Stimulated activated CD4-positive, alpha-beta T cell treated with anti-CD3 and anti-CD28 coated beads, Interleukin-12 subunit alpha, Interleukin-12 subunit beta, amount 100 ng/mL, for 48 hours (primary cell): ENCODE data around the gene NFIC.

Source experiments
- DNase-seq, 3 donors: peaks; one replicate each; pipeline ENCODE4 v3.0.0-alpha.2; 2020; ENCODE audit warnings: low read depth in 2 of 3, low spot score in 1 of 3

Gene NFIC

GRCh38 chr19:3481241-3482090, 115.1 kb downstream of the NFIC start:
- no peak for DNase-seq

GRCh38 chr19:3482507-3483225, 116.3 kb downstream of the NFIC start:
- no peak for DNase-seq

GRCh38 chr19:3483226-3483628, 116.8 kb downstream of the NFIC start, which contains the start of gene SMIM44:
Gene SMIM44 (minus strand): TSS chr19:3483441. CDS start chr19:3483403, 38 bp downstream.
- no peak for DNase-seq

GRCh38 chr19:3491396-3492119, 125.2 kb downstream of the NFIC start:
- DNase-seq: no peak

- DNase-seq: no peak
Observed at GRCh38 chr19:3492131-3492839, 125.9 kb downstream of the NFIC start.

GRCh38 chr19:3492919-3493318, 126.5 kb downstream of the NFIC start:
- no peak for DNase-seq

DNA sequence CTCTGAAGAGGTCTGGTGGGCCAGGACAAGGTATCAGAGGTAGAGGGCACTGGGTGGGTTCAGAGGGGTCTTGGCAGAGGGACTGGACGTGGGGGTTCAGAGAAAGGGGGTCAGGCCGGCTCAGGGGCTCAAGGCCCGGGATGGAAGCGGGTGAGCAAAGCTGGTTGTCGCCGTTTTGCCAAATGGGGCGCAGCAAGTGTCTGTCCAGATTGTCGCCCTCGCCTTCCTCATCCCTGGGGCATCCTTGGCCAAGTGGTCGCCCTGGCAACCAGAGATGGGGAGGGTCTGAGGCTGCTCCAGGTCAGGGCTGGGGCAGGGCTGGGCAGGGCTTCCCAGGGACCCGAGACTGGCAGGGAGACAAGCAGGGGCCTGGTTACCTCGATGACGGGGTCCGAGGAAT, 127.3 kb downstream of the NFIC start:
- no peak for DNase-seq

GRCh38 chr19:3494051-3494450, 127.7 kb downstream of the NFIC start:
- DNase-seq: peak in 1 of 3 donors; percentile 48

- peak; percentile 52 to 63 (median 55) for DNase-seq
Observed at GRCh38 chr19:3494559-3494958, 128.2 kb downstream of the NFIC start.

DNA sequence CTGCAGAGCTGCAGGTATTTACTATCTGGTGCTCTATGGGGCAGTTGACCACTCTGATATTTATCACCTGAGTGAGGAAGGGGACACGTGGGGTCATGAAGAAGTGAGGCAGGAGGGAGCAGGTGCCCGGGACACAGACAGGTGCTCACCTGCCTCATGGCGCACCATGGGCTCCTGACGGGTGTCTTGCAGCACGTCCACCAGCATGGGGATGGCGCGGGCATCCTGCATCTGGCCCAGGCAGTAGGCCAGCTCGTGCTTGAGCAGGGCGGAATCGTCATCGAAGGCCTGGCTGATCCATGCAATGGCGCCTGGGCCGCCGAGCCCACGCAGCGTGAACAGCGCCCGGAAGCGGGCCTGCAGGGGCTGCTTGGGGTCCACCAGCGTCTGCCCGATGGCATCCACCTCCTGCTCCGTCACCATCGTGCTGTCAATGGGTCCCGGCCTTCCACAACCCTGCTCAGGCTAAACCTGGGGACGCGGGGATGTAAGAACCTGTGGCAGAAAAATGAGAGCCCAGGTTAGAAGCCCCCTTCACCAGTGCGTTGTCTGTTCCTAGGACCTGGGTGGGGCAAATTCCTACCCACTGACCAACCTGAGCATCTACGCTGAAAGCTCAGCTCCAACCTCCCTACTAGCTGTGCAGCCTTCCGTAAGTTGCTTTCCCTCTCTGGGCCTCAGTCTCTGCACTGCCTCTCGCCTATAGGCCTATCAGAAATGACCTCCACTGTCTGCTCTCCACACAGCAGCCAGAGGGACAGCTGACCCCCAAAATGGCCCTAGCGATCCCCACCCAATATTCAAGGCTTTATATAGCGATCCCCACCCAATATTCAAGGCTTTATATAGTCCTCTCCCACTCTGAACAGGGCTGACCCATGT, 130.2 kb downstream of the NFIC start:
- no peak for DNase-seq

DNA sequence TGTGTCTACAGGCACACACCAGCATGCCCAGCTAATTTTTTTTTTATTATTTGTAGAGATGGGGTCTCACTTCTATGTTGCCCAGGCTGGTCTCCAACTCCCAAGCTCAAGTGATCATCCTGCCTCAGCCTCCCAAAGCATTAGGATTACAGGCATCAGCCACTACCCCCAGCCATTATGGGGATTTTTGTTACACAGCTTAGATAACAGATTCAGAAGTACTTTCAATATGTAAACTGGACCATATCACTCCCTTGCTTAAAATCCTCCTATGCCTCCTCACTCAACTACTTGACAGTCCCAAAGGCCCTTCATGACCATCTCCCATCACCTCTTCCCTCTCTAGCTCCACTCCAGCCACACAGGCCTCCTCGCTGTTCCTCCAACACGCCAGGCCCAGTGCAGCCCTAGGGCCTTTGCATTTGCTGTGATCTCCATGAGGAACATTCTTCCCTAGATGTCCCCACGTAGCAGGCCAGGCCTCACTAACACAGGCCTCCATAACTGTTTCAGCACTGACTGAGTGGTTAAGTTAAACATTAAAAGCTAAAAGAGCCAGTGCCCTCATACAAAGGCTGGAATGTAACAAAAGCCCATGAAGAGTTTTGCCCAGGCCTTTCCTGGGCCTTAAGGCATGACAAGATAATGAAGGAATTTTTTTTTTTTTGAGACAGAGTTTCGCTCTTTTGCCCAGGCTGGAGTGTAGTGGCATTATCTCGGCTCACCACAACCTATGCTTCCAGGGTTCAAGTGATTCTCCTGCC, 131.6 kb downstream of the NFIC start:
- no peak for DNase-seq

DNA sequence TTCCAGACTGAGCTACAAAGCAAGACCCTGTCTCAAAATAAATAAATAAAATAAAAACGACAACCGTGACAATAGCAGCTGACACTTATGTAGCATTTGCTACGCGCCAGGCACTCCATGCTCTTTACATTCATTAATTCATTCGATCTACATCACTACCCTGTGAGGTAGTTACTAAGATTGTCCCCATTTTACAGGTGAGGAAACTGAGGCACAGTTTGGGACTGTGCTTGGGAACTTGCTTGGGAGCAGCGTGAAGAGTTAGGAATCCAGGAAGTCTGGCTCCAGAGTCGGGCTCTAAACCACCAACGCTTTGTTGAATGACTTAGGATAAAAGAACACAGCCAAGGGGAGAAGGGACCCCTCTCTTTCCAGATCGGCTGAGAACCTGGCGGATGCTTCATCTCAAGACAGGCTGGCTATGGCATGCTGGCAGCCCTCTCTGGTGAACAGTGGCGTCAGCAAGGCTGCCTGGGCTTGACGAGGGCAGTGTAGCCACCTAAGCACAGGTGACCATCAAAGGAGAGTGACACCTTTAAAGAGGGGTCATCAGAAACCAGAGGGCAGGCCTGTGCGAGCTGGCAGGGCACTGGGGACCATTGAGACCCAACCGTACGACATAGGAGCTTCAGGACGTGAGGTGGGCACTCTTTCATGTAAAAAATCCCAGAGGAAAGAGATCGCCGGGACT, 133.5 kb downstream of the NFIC start:
- no peak for DNase-seq

GRCh38 chr19:3500429-3501101, 134.2 kb downstream of the NFIC start, which contains the start of gene DOHH:
Gene DOHH (minus strand): TSS chr19:3500674. CDS start chr19:3496814, 3,860 bp downstream.
- DNase-seq: peak; percentile 93 to 96 (median 95)

GRCh38 chr19:3501780-3502179, 135.4 kb downstream of the NFIC start:
- no peak for DNase-seq

- DNase-seq: no peak
Observed at GRCh38 chr19:3503036-3503572, 136.7 kb downstream of the NFIC start.

DNA sequence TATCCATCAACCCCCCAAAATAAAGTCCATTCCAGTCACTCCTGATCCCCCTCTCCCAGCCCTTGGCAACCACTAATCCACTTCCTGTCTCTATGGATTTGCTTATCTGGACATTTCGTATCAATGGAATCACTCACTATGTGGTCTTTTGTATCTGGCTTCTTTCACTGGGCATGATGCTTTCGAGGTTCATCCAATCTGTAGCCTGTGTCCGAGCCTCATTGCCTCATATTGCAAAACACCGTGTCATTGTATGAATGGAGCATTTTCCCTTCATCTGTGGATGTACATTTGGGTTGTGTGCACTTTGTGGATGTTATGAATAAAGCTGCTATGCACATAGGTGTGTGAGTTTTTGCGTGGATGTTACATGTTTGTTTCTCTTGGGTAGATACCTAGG, 138.4 kb downstream of the NFIC start:
- DNase-seq: no peak

- DNase-seq: peak; percentile 98 to 99 (median 99)
Observed at GRCh38 chr19:3505598-3506383, 139.4 kb downstream of the NFIC start, which contains the start of gene FZR1. Gene FZR1 (plus strand): TSS chr19:3506311. CDS start chr19:3522990, 16,679 bp downstream.
